Peyer's patch (tissue), 4 donors: Measurements from ENCODE around the gene ZMYND12. TPM values are rescaled to one million over a fixed set of nuclear protein-coding genes. Genes with fewer than 3 reads are reported as not detected.

Experiments
- DNase-seq, 3 donors: peaks; one replicate each; pipeline ENCODE4 v3.0.0-alpha.2; 2017 to 2019
- H3K27ac ChIP-seq, 4 donors: fragments of 200-600 bp; sonication (generic); one replicate each; pipeline ENCODE4 v1.5.1; 2016 to 2019
- H3K27me3 ChIP-seq, 2 donors: fragments of 200-600 bp; sonication (generic); one replicate each; pipeline ENCODE4 v1.5.1; 2019
- H3K36me3 ChIP-seq, 3 donors: fragments of 200-600 bp; sonication (generic); one replicate each; pipeline ENCODE4 v1.5.1; 2016 to 2019
- H3K4me1 ChIP-seq, 4 donors: fragments of 200-600 bp; sonication (generic); one replicate each; pipeline ENCODE4 v1.5.1; 2016 to 2019
- H3K4me3 ChIP-seq, 4 donors: fragments of 200-600 bp; sonication (generic); 1 replicate in 3 of 4; 2 replicates in 1 of 4; pipeline ENCODE4 v1.5.1; 2016 to 2019; ENCODE audit warnings: mild to moderate bottlenecking in 1 of 4
- H3K9me3 ChIP-seq, 4 donors: fragments of 200-600 bp; sonication (generic); one replicate each; pipeline ENCODE4 v1.5.1; 2016 to 2019; ENCODE audit warnings: mild to moderate bottlenecking in 1 of 4
- CTCF ChIP-seq, 6 experiments: fragments of 450-650 bp in 4 of 6; fragments of 200-600 bp in 2 of 6; sonication (generic) in 1 of 6; IDR thresholded peaks; one replicate each; pipeline ENCODE4 v1.5.1; 2017 to 2019; ENCODE audit warnings: antibody characterized with exemption in 6 of 6, mild to moderate bottlenecking in 3 of 6, moderate library complexity in 1 of 6
- POLR2A ChIP-seq, 2 donors: fragments of 450-650 bp; IDR thresholded peaks; one replicate each; pipeline ENCODE4 v1.5.1; 2017; ENCODE audit warnings: antibody characterized with exemption in 2 of 2, mild to moderate bottlenecking in 2 of 2, moderate library complexity in 2 of 2
- total RNA-seq, 4 donors: library from RNA; depleted of rRNA; stranded (reverse); fragments of >200 nt; gene quantifications; one replicate each; pipeline ENCODE4 v1.1.0, GENCODE V29; 2016

The ZMYND12 gene
- total RNA-seq, 4 donors from 2014 or later: 0.54 to 3.0 (median 1.9) TPM; not detected in 1

DNA sequence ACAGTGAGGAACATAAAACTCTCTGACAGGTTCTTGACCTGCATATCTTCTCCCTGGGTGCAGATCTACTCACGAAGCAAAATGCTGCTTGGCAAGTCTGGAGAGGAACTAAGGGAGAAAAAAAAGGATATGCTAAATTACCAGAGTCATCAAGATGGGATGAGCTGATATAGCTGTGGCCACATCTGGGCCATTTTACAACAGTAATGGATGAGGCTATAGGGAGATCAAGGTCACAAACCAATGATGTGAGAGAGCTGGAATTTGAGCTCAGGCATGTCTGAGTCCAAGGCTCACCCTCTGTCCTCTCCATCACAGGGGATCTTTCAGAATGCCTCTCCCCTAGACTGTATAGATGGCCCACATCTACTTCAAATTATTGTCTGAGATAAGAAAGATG, 26.2 kb downstream of the ZMYND12 start:
- TF ChIP-seq CTCF (IDR thresholded peaks at IDR 0.05) (no peak), POLR2A (IDR thresholded peaks at IDR 0.05) (no peak)
- H3K27me3 ChIP-seq: no peaks in the 10 kb centered on the region
- H3K4me1 ChIP-seq: peaks cover 0 to 8% (median 3%) of the 10 kb centered on the region in 4 donors
- no peaks in the 10 kb centered on the region for H3K36me3 ChIP-seq
- no peak overlapping the region for H3K27ac ChIP-seq
- DNase-seq: no peak
- no peak overlapping the region for H3K4me3 ChIP-seq
- H3K9me3 ChIP-seq: no peaks in the 10 kb centered on the region

GRCh38 chr1:42427240-42427639, 28.6 kb downstream of the ZMYND12 start:
- H3K27ac ChIP-seq: no peak overlapping the region
- no peaks in the 10 kb centered on the region for H3K27me3 ChIP-seq
- H3K4me1 ChIP-seq: peaks cover 0 to 8% (median 3%) of the 10 kb centered on the region in 4 donors
- H3K36me3 ChIP-seq: no peaks in the 10 kb centered on the region
- TF ChIP-seq POLR2A (IDR thresholded peaks at IDR 0.05) (no peak), CTCF (IDR thresholded peaks at IDR 0.05) (no peak)
- no peak for DNase-seq
- no peaks in the 10 kb centered on the region for H3K9me3 ChIP-seq
- H3K4me3 ChIP-seq: no peak overlapping the region

GRCh38 chr1:42424201-42424600, 31.6 kb downstream of the ZMYND12 start:
- Histone ChIP-seq H3K4me1 (peaks cover 0 to 11% (median 0%) of the 10 kb centered on the region in 4 donors), H3K27ac (no peak overlapping the region), H3K4me3 (no peak overlapping the region), H3K9me3 (no peaks in the 10 kb centered on the region), H3K27me3 (no peaks in the 10 kb centered on the region), H3K36me3 (no peaks in the 10 kb centered on the region)
- DNase-seq: no peak
- TF ChIP-seq CTCF (IDR thresholded peaks at IDR 0.05) (no peak), POLR2A (IDR thresholded peaks at IDR 0.05) (no peak)

DNA sequence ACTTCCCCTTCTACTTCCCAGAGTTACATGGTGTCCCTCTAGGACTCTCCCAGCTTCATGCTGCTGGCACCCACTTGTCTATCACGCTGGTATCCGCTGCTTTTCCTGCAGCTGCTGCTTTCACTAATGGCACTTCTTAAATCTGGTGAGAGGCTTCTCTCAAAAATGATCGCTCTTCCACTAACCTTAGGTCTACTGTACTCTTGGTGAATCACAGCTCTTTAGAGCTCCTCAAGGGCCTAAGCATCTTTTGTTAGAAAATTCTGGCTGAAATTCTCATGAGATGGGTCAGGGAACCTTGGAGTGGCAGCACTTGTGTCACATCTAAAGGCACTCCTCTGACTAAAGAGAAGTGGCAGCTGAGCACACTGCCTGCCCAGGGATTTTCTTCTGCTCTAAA, 32.1 kb downstream of the ZMYND12 start:
- H3K27ac ChIP-seq: no peak overlapping the region
- no peak overlapping the region for H3K4me3 ChIP-seq
- H3K27me3 ChIP-seq: no peaks in the 10 kb centered on the region
- TF ChIP-seq POLR2A (IDR thresholded peaks at IDR 0.05): no peak
- no peak for TF ChIP-seq CTCF (IDR thresholded peaks at IDR 0.05)
- no peaks in the 10 kb centered on the region for H3K9me3 ChIP-seq
- DNase-seq: no peak
- peaks cover 0 to 11% (median 0%) of the 10 kb centered on the region in 4 donors for H3K4me1 ChIP-seq
- H3K36me3 ChIP-seq: no peaks in the 10 kb centered on the region

- Histone ChIP-seq H3K9me3 (no peaks in the 10 kb centered on the region), H3K4me3 (no peak overlapping the region)
- DNase-seq: no peak
Observed at GRCh38 chr1:42422737-42423136, 33.1 kb downstream of the ZMYND12 start.

More at GRCh38 chr1:42422737-42423136, 33.1 kb downstream of the ZMYND12 start:
- Histone ChIP-seq H3K27me3 (no peaks in the 10 kb centered on the region), H3K27ac (no peak overlapping the region), H3K4me1 (peaks cover 0 to 11% (median 0%) of the 10 kb centered on the region in 4 donors), H3K36me3 (no peaks in the 10 kb centered on the region)
- TF ChIP-seq CTCF (IDR thresholded peaks at IDR 0.05): no peak
- TF ChIP-seq POLR2A (IDR thresholded peaks at IDR 0.05): no peak
